Femur (tissue), 1 donor: ENCODE results near the gene TMEM183A.

Experiments used
- DNase-seq: peaks from one replicate; pipeline ENCODE4 v3.0.0-alpha.2; 2017

Gene TMEM183A

GRCh38 chr1:203048555-203049051 lies 41.4 kb downstream of the TMEM183A start:
- DNase-seq = no peak

GRCh38 chr1:203049077-203049476 lies 41.9 kb downstream of the TMEM183A start:
- no peak for DNase-seq

GRCh38 chr1:203049576-203050180 lies 42.5 kb downstream of the TMEM183A start:
- no peak for DNase-seq

GRCh38 chr1:203050826-203051225 lies 43.7 kb downstream of the TMEM183A start:
- DNase-seq = no peak

GRCh38 chr1:203051841-203052324 lies 44.7 kb downstream of the TMEM183A start:
- DNase-seq = peak; percentile 71

- no peak for DNase-seq
These were observed 45.4 kb downstream of the TMEM183A start for GRCh38 chr1:203052601-203053000.

- no peak for DNase-seq
These were observed 47.0 kb downstream of the TMEM183A start for GRCh38 chr1:203054184-203054583.

- no peak for DNase-seq
These were observed 47.5 kb downstream of the TMEM183A start for GRCh38 chr1:203054642-203055041.

GRCh38 chr1:203055161-203055799 lies 48.1 kb downstream of the TMEM183A start:
- DNase-seq = no peak

- no peak for DNase-seq
These were observed 48.8 kb downstream of the TMEM183A start for GRCh38 chr1:203056012-203056411.

GRCh38 chr1:203056516-203056915 lies 49.3 kb downstream of the TMEM183A start:
- no peak for DNase-seq

GRCh38 chr1:203057911-203058675 lies 50.9 kb downstream of the TMEM183A start:
- peak; percentile 60 for DNase-seq

GRCh38 chr1:203058676-203058935 lies 51.4 kb downstream of the TMEM183A start:
- DNase-seq = no peak

GRCh38 chr1:203059485-203059884 lies 52.3 kb downstream of the TMEM183A start:
- no peak for DNase-seq

GRCh38 chr1:203060115-203060514 lies 52.9 kb downstream of the TMEM183A start:
- DNase-seq = no peak

GRCh38 chr1:203063287-203063686 lies 56.1 kb downstream of the TMEM183A start:
- DNase-seq = no peak

- no peak for DNase-seq
These were observed 58.0 kb downstream of the TMEM183A start for GRCh38 chr1:203065191-203065590.

- DNase-seq = no peak
These were observed 58.8 kb downstream of the TMEM183A start for GRCh38 chr1:203065986-203066385.

GRCh38 chr1:203066965-203067364 lies 59.8 kb downstream of the TMEM183A start:
- no peak for DNase-seq

- peak; percentile 67 for DNase-seq
These were observed 62.0 kb downstream of the TMEM183A start for GRCh38 chr1:203069030-203069747.

GRCh38 chr1:203072002-203072602 lies 64.9 kb downstream of the TMEM183A start:
- DNase-seq = no peak

GRCh38 chr1:203072911-203073310 lies 65.7 kb downstream of the TMEM183A start:
- DNase-seq = no peak

- DNase-seq = no peak
These were observed 66.3 kb downstream of the TMEM183A start for GRCh38 chr1:203073469-203073868.
